GM12872 (cell line): ENCODE results near the gene FRA10AC1.

Experiments used
- TF ChIP-seq, protein P1 (sequence below): IDR thresholded peaks from 3 replicates; pipeline ENCODE4 v1.5.1; 2011; ENCODE audit warnings: low read depth, mild to moderate bottlenecking, low read length, moderate library complexity; ENCODE audit not compliant: insufficient read depth

Gene FRA10AC1

GRCh38 chr10:93666030-93666429, 36.4 kb downstream of the FRA10AC1 start:
- TF ChIP-seq, protein P1, sequence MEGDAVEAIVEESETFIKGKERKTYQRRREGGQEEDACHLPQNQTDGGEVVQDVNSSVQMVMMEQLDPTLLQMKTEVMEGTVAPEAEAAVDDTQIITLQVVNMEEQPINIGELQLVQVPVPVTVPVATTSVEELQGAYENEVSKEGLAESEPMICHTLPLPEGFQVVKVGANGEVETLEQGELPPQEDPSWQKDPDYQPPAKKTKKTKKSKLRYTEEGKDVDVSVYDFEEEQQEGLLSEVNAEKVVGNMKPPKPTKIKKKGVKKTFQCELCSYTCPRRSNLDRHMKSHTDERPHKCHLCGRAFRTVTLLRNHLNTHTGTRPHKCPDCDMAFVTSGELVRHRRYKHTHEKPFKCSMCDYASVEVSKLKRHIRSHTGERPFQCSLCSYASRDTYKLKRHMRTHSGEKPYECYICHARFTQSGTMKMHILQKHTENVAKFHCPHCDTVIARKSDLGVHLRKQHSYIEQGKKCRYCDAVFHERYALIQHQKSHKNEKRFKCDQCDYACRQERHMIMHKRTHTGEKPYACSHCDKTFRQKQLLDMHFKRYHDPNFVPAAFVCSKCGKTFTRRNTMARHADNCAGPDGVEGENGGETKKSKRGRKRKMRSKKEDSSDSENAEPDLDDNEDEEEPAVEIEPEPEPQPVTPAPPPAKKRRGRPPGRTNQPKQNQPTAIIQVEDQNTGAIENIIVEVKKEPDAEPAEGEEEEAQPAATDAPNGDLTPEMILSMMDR, result no peak

DNA sequence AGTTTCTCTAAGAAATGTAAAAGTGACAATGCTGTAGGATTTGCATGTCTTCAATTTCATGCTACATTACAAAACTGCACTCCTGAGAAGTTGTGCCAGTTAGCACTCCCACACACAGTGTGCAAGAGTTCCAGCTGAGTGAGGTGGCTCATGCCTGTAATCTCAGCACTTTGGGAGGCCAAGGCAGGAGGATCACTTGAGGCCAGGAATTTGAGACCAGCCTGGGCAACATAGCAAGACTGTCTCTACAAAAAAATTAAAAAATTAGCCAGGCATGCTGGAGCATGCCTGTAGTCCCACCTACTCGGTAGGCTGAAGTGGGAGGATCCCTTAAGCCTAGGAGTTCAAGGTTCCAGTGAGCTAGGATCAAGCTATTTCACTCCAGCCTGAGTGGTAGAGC, 44.6 kb downstream of the FRA10AC1 start:
- TF ChIP-seq, protein P1, result no peak

GRCh38 chr10:93656155-93656554, 46.2 kb downstream of the FRA10AC1 start:
- TF ChIP-seq, protein P1, result no peak

DNA sequence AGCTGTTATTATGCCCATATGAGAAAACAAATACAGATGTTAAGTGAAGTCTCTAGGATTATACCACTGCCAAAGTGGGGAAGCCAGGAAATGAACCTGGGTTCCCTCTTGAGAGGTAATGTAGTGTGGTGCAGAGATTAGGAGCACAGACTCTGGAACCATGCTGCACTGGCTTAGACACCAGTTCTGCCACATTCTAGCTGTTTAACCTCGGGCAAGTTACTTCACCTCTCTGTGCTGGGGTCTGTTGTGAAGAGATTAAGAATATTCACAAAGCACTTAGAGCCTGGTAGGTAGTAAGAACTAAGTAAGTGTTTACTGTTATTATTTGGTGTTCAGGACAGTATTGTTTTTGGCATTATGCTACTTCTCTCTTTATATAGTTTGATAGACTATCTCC, 48.2 kb downstream of the FRA10AC1 start:
- TF ChIP-seq, protein P1, result no peak

GRCh38 chr10:93652857-93653256, 49.5 kb downstream of the FRA10AC1 start:
- TF ChIP-seq, protein P1, result no peak

DNA sequence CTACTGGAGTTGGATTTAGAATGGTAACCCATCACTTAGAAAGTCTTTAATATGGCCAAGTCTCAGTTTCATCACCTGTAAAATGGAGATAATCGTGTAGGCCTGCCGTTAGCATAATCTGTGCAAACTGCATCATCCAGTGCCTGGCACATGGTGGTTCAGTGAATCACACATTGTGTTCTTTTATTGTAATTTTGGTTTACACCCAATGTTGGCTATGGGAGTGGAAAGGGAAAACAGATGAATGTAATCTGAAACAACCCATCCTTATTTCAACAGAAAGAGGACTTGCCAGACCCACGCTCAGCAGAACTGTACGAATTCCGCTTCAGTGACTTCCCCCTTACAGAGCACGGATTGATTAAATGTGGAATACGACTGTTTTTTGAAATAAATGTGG, 62.6 kb downstream of the FRA10AC1 start:
- TF ChIP-seq, protein P1, result no peak

GRCh38 chr10:93630625-93631557, 71.5 kb downstream of the FRA10AC1 start:
- TF ChIP-seq, protein P1, result no peak
